ENCODE data around the gene ARRDC4. TPM values are rescaled to one million over a fixed set of nuclear protein-coding genes. Genes with fewer than 3 reads are reported as not detected.

Gene ARRDC4
- total RNA-seq, 4 donors from 2014 or later = 6.3 to 24.6 (median 12.5) TPM

DNA sequence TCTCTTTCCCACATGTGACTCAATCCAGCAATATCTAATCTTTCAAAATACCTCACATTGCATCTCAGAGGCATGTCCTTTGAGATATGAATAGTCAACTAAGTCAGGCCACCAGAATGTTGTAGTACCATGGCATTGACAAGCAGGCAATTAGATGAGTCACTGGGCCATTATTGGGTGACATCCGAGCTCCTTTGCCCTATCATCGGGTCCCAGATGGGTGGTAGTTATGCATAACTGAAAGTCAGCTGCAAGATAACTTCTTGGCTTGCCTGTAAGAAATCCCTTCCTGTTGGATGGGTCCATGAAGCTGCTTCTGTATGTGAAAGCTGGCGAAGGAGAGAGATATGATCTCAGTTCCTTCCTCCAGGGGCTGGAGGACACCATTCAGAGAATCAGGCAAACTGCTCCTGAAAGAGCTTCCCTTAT lies 32.8 kb downstream of the ARRDC4 start:
- H3K36me3 ChIP-seq = no peaks in the 10 kb centered on the region
- WGBS, 2 donors = 31 to 50% methylated on average over 2 to 3 of the region's 3 CpGs
- no peaks in the 10 kb centered on the region for H3K9me3 ChIP-seq
- H3K4me3 ChIP-seq = no peak overlapping the region
- peaks cover 0 to 37% (median 11%) of the 10 kb centered on the region in 3 donors for H3K4me1 ChIP-seq
- H3K27ac ChIP-seq = no peak overlapping the region
- no peak for DNase-seq
- intact Hi-C loops (cut with DNase I) = no loop called here
- no peaks in the 10 kb centered on the region for H3K27me3 ChIP-seq
- TF ChIP-seq CTCF (IDR thresholded peaks at IDR 0.05) (no peak), POLR2A (IDR thresholded peaks at IDR 0.05) (no peak)

DNA sequence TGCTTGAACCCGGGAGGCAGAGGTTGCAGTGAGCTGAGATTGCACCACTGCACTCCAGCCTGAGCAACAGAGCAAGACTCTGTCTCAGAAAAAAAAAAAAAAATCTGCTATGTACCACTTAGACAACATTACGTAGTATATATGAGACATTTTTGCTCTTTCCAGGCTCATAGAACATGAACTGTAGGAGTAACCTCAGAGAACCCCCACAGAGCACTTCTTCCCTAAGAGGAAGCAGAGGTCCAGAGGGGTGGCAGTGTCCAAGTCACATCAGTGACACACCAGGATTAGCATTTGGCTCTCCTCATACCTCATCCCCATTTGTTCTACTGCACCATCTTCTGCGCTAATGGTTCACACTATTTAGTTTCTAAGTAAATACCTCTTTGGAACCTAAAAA lies 33.7 kb downstream of the ARRDC4 start:
- TF ChIP-seq CTCF (IDR thresholded peaks at IDR 0.05) (no peak), POLR2A (IDR thresholded peaks at IDR 0.05) (no peak)
- intact Hi-C loops (cut with DNase I) = no loop called here
- no peaks in the 10 kb centered on the region for H3K9me3 ChIP-seq
- peaks cover 0 to 40% (median 11%) of the 10 kb centered on the region in 3 donors for H3K4me1 ChIP-seq
- H3K27ac ChIP-seq = no peak overlapping the region
- no peaks in the 10 kb centered on the region for H3K36me3 ChIP-seq
- no peak overlapping the region for H3K4me3 ChIP-seq
- 91 to 98% methylated on average over 2 to 3 of the region's 3 CpGs for WGBS, 2 donors
- no peaks in the 10 kb centered on the region for H3K27me3 ChIP-seq
- DNase-seq = no peak

GRCh38 chr15:97995192-97995591 lies 34.7 kb downstream of the ARRDC4 start:
- intact Hi-C loops (cut with DNase I) = no loop called here
- WGBS, 2 donors = 24 to 29% methylated on average over 3 of the region's 3 CpGs
- Histone ChIP-seq H3K27me3 (no peaks in the 10 kb centered on the region), H3K4me3 (no peak overlapping the region), H3K27ac (peak overlapping the region in 3 of 4 donors; percentile 39 to 62 (median 45)), H3K36me3 (no peaks in the 10 kb centered on the region), H3K4me1 (peaks cover 0 to 36% (median 11%) of the 10 kb centered on the region in 3 donors), H3K9me3 (no peaks in the 10 kb centered on the region)
- DNase-seq = no peak
- no peak for TF ChIP-seq POLR2A (IDR thresholded peaks at IDR 0.05)

DNA sequence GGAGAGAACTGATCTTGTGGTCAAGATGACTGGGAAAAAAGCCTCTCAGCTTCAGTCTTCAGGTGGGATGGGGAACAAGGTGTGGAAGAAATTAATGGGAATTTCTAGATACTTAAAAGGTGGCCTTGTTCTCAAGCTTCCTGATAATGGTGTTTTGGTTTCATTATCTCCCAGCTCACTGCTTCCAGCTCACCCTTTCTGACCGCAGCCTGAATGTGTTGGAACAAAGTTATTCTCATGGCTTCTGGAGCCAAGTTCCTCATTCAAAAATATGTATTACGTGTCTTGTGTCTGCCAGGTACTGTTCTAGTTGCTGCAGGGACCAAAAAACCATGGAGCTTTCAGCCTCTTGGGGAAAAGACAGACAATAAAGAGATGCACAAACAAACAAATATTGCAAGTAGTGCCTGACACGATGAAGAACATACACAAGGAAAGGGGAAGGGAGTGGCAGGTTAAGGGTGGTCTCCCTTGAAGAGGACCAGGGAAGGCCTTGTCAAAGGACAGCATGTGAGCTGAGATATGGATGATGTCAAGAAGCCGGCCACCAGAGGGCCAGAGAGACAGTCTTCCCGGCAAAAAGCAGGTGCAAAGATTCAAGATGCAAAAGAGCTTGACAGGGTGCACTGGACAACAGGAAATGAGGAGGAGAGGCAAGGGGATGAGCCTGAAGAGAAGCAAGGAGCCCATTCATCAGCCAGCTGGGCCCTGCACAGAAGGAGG lies 35.5 kb downstream of the ARRDC4 start:
- TF ChIP-seq CTCF (IDR thresholded peaks at IDR 0.05) = peak in 5 of 6 experiments; percentile 16 to 54 (median 19)
- no peak for TF ChIP-seq POLR2A (IDR thresholded peaks at IDR 0.05)
- H3K9me3 ChIP-seq = no peaks in the 10 kb centered on the region
- peaks cover 0 to 36% (median 11%) of the 10 kb centered on the region in 3 donors for H3K4me1 ChIP-seq
- WGBS, 2 donors = 16 to 23% methylated on average over 5 of the region's 5 CpGs
- no peaks in the 10 kb centered on the region for H3K36me3 ChIP-seq
- peak overlapping the region in 1 of 4 donors; percentile 19 for H3K4me3 ChIP-seq
- H3K27me3 ChIP-seq = no peaks in the 10 kb centered on the region
- DNase-seq = no peak
- H3K27ac ChIP-seq = peak overlapping the region; percentile 3 to 62 (median 42)
- intact Hi-C loops (cut with DNase I) = no loop called here

DNA sequence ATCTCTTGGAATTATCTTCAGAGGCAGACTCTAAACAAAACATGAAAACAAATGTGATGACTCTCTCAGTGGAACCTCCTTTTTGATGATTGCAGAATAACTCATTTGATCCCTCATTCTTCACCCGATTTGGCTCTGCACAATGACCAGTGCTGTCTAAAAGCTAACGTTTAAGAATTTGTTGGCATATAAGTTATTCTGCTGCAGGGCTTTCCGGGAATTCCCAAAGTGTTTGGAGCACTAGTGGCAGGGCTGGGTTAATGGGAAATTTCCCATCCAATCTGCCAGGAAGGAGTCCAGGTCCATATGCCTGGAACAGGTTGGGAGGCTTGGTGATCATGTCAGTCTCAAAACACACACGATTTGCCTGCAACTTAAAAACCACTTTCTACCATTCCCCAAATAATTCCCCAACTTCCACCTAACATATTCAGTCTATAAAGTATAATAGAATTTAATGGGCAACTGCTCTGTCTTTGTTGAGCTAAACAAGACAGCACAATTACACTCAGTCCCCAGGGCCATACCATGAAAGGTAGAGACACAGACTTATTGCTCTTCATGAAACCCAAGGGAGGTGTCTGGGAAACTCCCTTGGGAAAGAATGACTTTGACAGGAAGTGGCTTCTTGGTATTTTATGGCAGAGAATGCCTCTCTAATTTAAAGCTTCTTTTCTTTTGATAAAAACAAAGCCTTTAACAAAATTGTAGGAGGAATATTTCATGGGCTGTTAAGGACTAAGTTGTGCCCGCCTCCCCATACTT lies 38.0 kb downstream of the ARRDC4 start:
- no peak for DNase-seq
- no peaks in the 10 kb centered on the region for H3K36me3 ChIP-seq
- H3K4me3 ChIP-seq = no peak overlapping the region
- TF ChIP-seq POLR2A (IDR thresholded peaks at IDR 0.05) (no peak), CTCF (IDR thresholded peaks at IDR 0.05) (no peak)
- intact Hi-C loops (cut with DNase I) = no loop called here
- H3K9me3 ChIP-seq = no peaks in the 10 kb centered on the region
- WGBS, 2 donors = 44 to 48% methylated on average over 4 to 5 of the region's 5 CpGs
- no peak overlapping the region for H3K27ac ChIP-seq
- H3K27me3 ChIP-seq = no peaks in the 10 kb centered on the region
- H3K4me1 ChIP-seq = peaks cover 3 to 41% (median 11%) of the 10 kb centered on the region in 3 donors

Data from esophagus squamous epithelium (tissue), 5 donors.